ENCODE data around the gene PRMT7.

PRMT7 gene

GRCh38 chr16:68273896-68274295 is 36.9 kb upstream of the PRMT7 start:
- no peak for DNase-seq
- TF ChIP-seq CTCF (IDR thresholded peaks at IDR 0.05; ENCODE audit: borderline replicate concordance, extremely low read depth, low read length, poor library complexity, severe bottlenecking) (no peak), EZH2 (IDR thresholded peaks at IDR 0.05; ENCODE audit: borderline replicate concordance, low read depth, low read length, severe bottlenecking) (no peak)
- no peak for ATAC-seq (ENCODE audit: insufficient read depth, low read depth)
- no peak overlapping the region for H3K4me3 ChIP-seq (ENCODE audit: low read depth in 1 of 2, low read length in 2 of 2)
- peak overlapping the region; percentile 81 for H3K27ac ChIP-seq (ENCODE audit: low read length)
- H3K79me2 ChIP-seq (ENCODE audit: insufficient read depth, low read length), result peaks cover 83% of the 10 kb centered on the region
- H2AFZ ChIP-seq (ENCODE audit: low read depth, low read length), result no peak overlapping the region
- H3K4me1 ChIP-seq (ENCODE audit: insufficient read depth, low read length), result peaks cover 70% of the 10 kb centered on the region
- no peaks in the 10 kb centered on the region for H3K9me3 ChIP-seq (ENCODE audit: insufficient read depth, low read length, severe bottlenecking)
- peaks cover 53% of the 10 kb centered on the region for H4K20me1 ChIP-seq (ENCODE audit: insufficient read depth, low read length)
- H3K36me3 ChIP-seq (ENCODE audit: insufficient read depth, low read length), result peaks cover 65% of the 10 kb centered on the region
- H3K4me2 ChIP-seq (ENCODE audit: insufficient read depth, low read length), result peak overlapping the region; percentile 42; the same call in 1 of the 2 replicates
- H3K9ac ChIP-seq (ENCODE audit: low read depth, low read length), result no peak overlapping the region
- no peaks in the 10 kb centered on the region for H3K27me3 ChIP-seq (ENCODE audit: insufficient read depth, low read length, poor library complexity)

- Histone ChIP-seq H3K4me1 (ENCODE audit: insufficient read depth, low read length) (peaks cover 70% of the 10 kb centered on the region), H3K36me3 (ENCODE audit: insufficient read depth, low read length) (peaks cover 64% of the 10 kb centered on the region), H4K20me1 (ENCODE audit: insufficient read depth, low read length) (peaks cover 49% of the 10 kb centered on the region), H3K79me2 (ENCODE audit: insufficient read depth, low read length) (peaks cover 83% of the 10 kb centered on the region), H3K4me3 (ENCODE audit: low read depth in 1 of 2, low read length in 2 of 2) (no peak overlapping the region), H3K9me3 (ENCODE audit: insufficient read depth, low read length, severe bottlenecking) (no peaks in the 10 kb centered on the region), H2AFZ (ENCODE audit: low read depth, low read length) (no peak overlapping the region), H3K4me2 (ENCODE audit: insufficient read depth, low read length) (peak overlapping the region; percentile 42), H3K27ac (ENCODE audit: low read length) (peak overlapping the region; percentile 81), H3K27me3 (ENCODE audit: insufficient read depth, low read length, poor library complexity) (no peaks in the 10 kb centered on the region), H3K9ac (ENCODE audit: low read depth, low read length) (no peak overlapping the region)
- no peak for TF ChIP-seq EZH2 (IDR thresholded peaks at IDR 0.05; ENCODE audit: borderline replicate concordance, low read depth, low read length, severe bottlenecking)
- no peak for TF ChIP-seq CTCF (IDR thresholded peaks at IDR 0.05; ENCODE audit: borderline replicate concordance, extremely low read depth, low read length, poor library complexity, severe bottlenecking)
- no peak for ATAC-seq (ENCODE audit: insufficient read depth, low read depth)
- no peak for DNase-seq
Measured at GRCh38 chr16:68274441-68274840, 36.4 kb upstream of the PRMT7 start.

GRCh38 chr16:68275611-68276191 is 35.1 kb upstream of the PRMT7 start:
- no peaks in the 10 kb centered on the region for H3K27me3 ChIP-seq (ENCODE audit: insufficient read depth, low read length, poor library complexity)
- H3K4me1 ChIP-seq (ENCODE audit: insufficient read depth, low read length), result peaks cover 63% of the 10 kb centered on the region
- H3K9me3 ChIP-seq (ENCODE audit: insufficient read depth, low read length, severe bottlenecking), result no peaks in the 10 kb centered on the region
- ATAC-seq (ENCODE audit: insufficient read depth, low read depth) (peak; percentile 94), DNase-seq (peak; percentile 86)
- H3K4me3 ChIP-seq (ENCODE audit: low read depth in 1 of 2, low read length in 2 of 2), result peak overlapping the region in 1 of 2 experiments; percentile 19; a peak in 1 of 4 replicates
- TF ChIP-seq CTCF (IDR thresholded peaks at IDR 0.05; ENCODE audit: borderline replicate concordance, extremely low read depth, low read length, poor library complexity, severe bottlenecking) (no peak), EZH2 (IDR thresholded peaks at IDR 0.05; ENCODE audit: borderline replicate concordance, low read depth, low read length, severe bottlenecking) (no peak)
- peak overlapping the region; percentile 36 for H3K9ac ChIP-seq (ENCODE audit: low read depth, low read length)
- no peak overlapping the region for H2AFZ ChIP-seq (ENCODE audit: low read depth, low read length)
- H3K4me2 ChIP-seq (ENCODE audit: insufficient read depth, low read length), result peak overlapping the region; percentile 48
- peak overlapping the region; percentile 81 for H3K27ac ChIP-seq (ENCODE audit: low read length)
- H4K20me1 ChIP-seq (ENCODE audit: insufficient read depth, low read length), result peaks cover 47% of the 10 kb centered on the region
- peaks cover 83% of the 10 kb centered on the region for H3K79me2 ChIP-seq (ENCODE audit: insufficient read depth, low read length)
- peaks cover 61% of the 10 kb centered on the region for H3K36me3 ChIP-seq (ENCODE audit: insufficient read depth, low read length)

Measured in DND-41 (cell line).